ENCODE results near the gene GPC1. TPM values are rescaled to one million over a fixed set of nuclear protein-coding genes. Genes with fewer than 3 reads are reported as not detected.

The GPC1 gene
- total RNA-seq, 1 donor: 54.3 TPM

DNA sequence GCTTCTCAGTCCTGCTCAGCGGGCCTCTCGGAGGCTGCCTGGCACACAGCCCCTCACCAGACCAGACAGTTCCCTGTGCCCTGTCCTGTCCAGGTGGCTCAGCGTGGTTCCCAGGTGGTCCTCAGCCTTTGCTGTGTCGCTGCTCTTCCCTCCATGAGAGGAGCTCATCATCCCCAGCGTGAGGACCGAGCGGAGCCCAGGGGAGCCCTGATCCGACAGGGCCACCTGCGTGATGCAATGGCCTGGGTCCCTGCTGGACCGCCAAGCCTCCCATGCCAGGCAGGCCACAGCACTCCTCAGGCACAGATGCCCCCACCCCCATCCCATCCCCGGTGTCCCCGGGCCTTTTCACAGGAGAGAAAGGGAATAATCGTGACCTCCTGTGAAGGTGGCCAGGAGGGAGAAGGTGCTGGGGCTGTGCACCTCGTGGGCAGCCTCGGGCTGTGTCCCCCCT, 4.3 kb downstream of the GPC1 start:
- H3K27me3 ChIP-seq (ENCODE audit: insufficient read depth, low read length): no peaks in the 10 kb centered on the region
- DNase-seq (ENCODE audit: insufficient read length, low spot score, missing footprints): peak; percentile 62
- no peaks in the 10 kb centered on the region for H3K36me3 ChIP-seq (ENCODE audit: insufficient read depth, low read length)
- peaks cover 14% of the 10 kb centered on the region for H3K4me1 ChIP-seq (ENCODE audit: insufficient read depth, low read length)
- H3K79me2 ChIP-seq (ENCODE audit: insufficient read depth, low read length): peaks cover 61% of the 10 kb centered on the region
- H4K20me1 ChIP-seq (ENCODE audit: insufficient read depth, low read length): peaks cover 51% of the 10 kb centered on the region
- no peak overlapping the region for H3K4me3 ChIP-seq (ENCODE audit: insufficient read depth, low read length)
- no peak overlapping the region for H2AFZ ChIP-seq (ENCODE audit: low read length)
- H3K27ac ChIP-seq (ENCODE audit: low read depth, low read length): no peak overlapping the region
- H3K4me2 ChIP-seq (ENCODE audit: insufficient read depth, low read length): no peak overlapping the region
- TF ChIP-seq, protein P1, sequence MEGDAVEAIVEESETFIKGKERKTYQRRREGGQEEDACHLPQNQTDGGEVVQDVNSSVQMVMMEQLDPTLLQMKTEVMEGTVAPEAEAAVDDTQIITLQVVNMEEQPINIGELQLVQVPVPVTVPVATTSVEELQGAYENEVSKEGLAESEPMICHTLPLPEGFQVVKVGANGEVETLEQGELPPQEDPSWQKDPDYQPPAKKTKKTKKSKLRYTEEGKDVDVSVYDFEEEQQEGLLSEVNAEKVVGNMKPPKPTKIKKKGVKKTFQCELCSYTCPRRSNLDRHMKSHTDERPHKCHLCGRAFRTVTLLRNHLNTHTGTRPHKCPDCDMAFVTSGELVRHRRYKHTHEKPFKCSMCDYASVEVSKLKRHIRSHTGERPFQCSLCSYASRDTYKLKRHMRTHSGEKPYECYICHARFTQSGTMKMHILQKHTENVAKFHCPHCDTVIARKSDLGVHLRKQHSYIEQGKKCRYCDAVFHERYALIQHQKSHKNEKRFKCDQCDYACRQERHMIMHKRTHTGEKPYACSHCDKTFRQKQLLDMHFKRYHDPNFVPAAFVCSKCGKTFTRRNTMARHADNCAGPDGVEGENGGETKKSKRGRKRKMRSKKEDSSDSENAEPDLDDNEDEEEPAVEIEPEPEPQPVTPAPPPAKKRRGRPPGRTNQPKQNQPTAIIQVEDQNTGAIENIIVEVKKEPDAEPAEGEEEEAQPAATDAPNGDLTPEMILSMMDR (IDR thresholded peaks at IDR 0.05; ENCODE audit: extremely low read depth, low read depth, low read length): no peak
- H3K9me3 ChIP-seq (ENCODE audit: low read depth, low read length): no peaks in the 10 kb centered on the region

DNA sequence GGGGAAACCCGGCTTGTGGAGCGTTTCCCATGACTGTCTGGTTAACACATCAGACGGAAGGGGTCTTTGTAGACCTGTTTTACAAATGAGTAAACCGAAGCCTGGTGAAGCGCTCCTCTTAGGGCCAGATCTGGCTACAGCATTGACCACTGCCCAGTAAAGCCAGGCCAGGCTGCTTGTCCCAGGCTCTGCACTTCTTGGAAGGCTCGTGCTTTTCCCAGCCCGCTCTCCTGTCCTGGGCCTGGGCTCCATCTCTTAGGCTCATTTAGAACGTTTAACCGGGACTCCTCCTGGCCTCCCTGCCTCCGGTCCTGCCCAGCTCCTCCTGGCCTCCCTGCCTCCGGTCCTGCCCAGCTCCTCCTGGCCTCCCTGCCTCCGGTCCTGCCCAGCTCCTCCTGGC, 4.8 kb downstream of the GPC1 start:
- Histone ChIP-seq H3K79me2 (ENCODE audit: insufficient read depth, low read length) (peaks cover 65% of the 10 kb centered on the region), H3K27me3 (ENCODE audit: insufficient read depth, low read length) (no peaks in the 10 kb centered on the region), H3K27ac (ENCODE audit: low read depth, low read length) (no peak overlapping the region), H3K36me3 (ENCODE audit: insufficient read depth, low read length) (no peaks in the 10 kb centered on the region), H3K4me3 (ENCODE audit: insufficient read depth, low read length) (no peak overlapping the region), H2AFZ (ENCODE audit: low read length) (no peak overlapping the region), H3K9me3 (ENCODE audit: low read depth, low read length) (no peaks in the 10 kb centered on the region), H4K20me1 (ENCODE audit: insufficient read depth, low read length) (peaks cover 56% of the 10 kb centered on the region), H3K4me2 (ENCODE audit: insufficient read depth, low read length) (no peak overlapping the region), H3K4me1 (ENCODE audit: insufficient read depth, low read length) (peaks cover 12% of the 10 kb centered on the region)
- DNase-seq (ENCODE audit: insufficient read length, low spot score, missing footprints): no peak
- TF ChIP-seq, protein P1 (IDR thresholded peaks at IDR 0.05; ENCODE audit: extremely low read depth, low read depth, low read length): no peak

DNA sequence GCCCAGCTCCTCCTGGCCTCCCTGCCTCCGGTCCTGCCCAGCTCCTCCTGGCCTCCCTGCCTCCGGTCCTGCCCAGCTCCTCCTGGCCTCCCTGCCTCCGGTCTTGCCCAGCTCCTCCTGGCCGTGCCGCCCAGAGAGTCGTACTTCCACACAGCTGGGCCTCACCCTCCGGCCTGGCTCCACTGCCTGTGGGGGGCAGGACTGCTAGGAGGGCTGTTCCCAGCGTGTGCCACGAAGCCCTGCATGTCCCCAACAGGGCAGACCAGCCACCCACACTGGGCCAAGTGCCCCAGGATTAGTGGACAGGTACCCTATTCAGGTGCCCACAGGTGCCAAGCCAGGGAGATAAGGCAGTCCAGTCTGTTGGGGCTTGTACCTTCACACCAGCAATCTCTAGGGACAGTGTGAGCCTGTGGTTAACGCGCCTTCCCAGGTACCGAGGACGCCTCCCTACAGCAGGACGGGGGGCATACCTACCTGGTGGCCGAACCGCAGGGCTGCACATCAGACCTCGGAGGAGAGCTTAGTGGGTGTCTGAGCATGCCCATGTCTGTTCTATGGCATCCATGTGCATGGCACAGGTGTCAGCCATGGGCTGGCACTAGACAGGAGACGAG, 5.3 kb downstream of the GPC1 start:
- DNase-seq (ENCODE audit: insufficient read length, low spot score, missing footprints): no peak
- Histone ChIP-seq H3K27ac (ENCODE audit: low read depth, low read length) (no peak overlapping the region), H3K4me2 (ENCODE audit: insufficient read depth, low read length) (no peak overlapping the region), H3K4me1 (ENCODE audit: insufficient read depth, low read length) (peaks cover 12% of the 10 kb centered on the region), H3K79me2 (ENCODE audit: insufficient read depth, low read length) (peaks cover 65% of the 10 kb centered on the region), H3K9me3 (ENCODE audit: low read depth, low read length) (no peaks in the 10 kb centered on the region), H2AFZ (ENCODE audit: low read length) (no peak overlapping the region), H4K20me1 (ENCODE audit: insufficient read depth, low read length) (peaks cover 61% of the 10 kb centered on the region), H3K4me3 (ENCODE audit: insufficient read depth, low read length) (no peak overlapping the region), H3K36me3 (ENCODE audit: insufficient read depth, low read length) (no peaks in the 10 kb centered on the region), H3K27me3 (ENCODE audit: insufficient read depth, low read length) (no peaks in the 10 kb centered on the region)
- TF ChIP-seq, protein P1 (IDR thresholded peaks at IDR 0.05; ENCODE audit: extremely low read depth, low read depth, low read length): no peak

GRCh38 chr2:240441326-240441992, 6.0 kb downstream of the GPC1 start:
- Histone ChIP-seq H3K27me3 (ENCODE audit: insufficient read depth, low read length) (no peaks in the 10 kb centered on the region), H3K4me3 (ENCODE audit: insufficient read depth, low read length) (no peak overlapping the region), H2AFZ (ENCODE audit: low read length) (no peak overlapping the region), H4K20me1 (ENCODE audit: insufficient read depth, low read length) (peaks cover 67% of the 10 kb centered on the region), H3K4me2 (ENCODE audit: insufficient read depth, low read length) (no peak overlapping the region), H3K36me3 (ENCODE audit: insufficient read depth, low read length) (no peaks in the 10 kb centered on the region), H3K79me2 (ENCODE audit: insufficient read depth, low read length) (peaks cover 64% of the 10 kb centered on the region), H3K27ac (ENCODE audit: low read depth, low read length) (no peak overlapping the region), H3K4me1 (ENCODE audit: insufficient read depth, low read length) (peaks cover 12% of the 10 kb centered on the region), H3K9me3 (ENCODE audit: low read depth, low read length) (no peaks in the 10 kb centered on the region)
- no peak for DNase-seq (ENCODE audit: insufficient read length, low spot score, missing footprints)
- TF ChIP-seq, protein P1 (IDR thresholded peaks at IDR 0.05; ENCODE audit: extremely low read depth, low read depth, low read length): no peak
